Measurements from ENCODE around the gene KICS2.

The KICS2 gene

GRCh38 chr12:64181430-64182291, 40.4 kb downstream of the KICS2 start:
- Histone ChIP-seq H2BK15ac (ENCODE audit: low read depth, poor library complexity, severe bottlenecking) (no peak overlapping the region), H3K18ac (ENCODE audit: low read depth in 1 of 2, low read length in 2 of 2) (peak overlapping the region in 1 of 2 experiments; percentile 9), H4K91ac (ENCODE audit: low read length) (no peak overlapping the region), H3K23ac (ENCODE audit: low read length in 2 of 2) (no peak overlapping the region), H3K4ac (ENCODE audit: low read depth in 1 of 2, low read length in 2 of 2) (no peak overlapping the region), H3K4me3 (ENCODE audit: insufficient read depth in 1 of 2, low read depth in 1 of 2, low read length in 2 of 2) (peak overlapping the region in 1 of 2 experiments; percentile 41), H2AK5ac (ENCODE audit: low read length, severe bottlenecking) (no peak overlapping the region), H2BK120ac (ENCODE audit: low read depth, low read length) (no peak overlapping the region), H3K9me3 (ENCODE audit: control insufficient read depth, low read length) (no peaks in the 10 kb centered on the region), H2AFZ (ENCODE audit: low read depth, low read length) (no peak overlapping the region), H3K9ac (ENCODE audit: low read length) (peak overlapping the region; percentile 90), H2BK5ac (ENCODE audit: low read depth, low read length, poor library complexity, severe bottlenecking) (peak overlapping the region; percentile 49), H3K36me3 (ENCODE audit: control insufficient read depth in 1 of 2, insufficient read depth in 2 of 2, low read depth in 1 of 2, low read length in 2 of 2) (no peaks in the 10 kb centered on the region), H3K14ac (ENCODE audit: low read length in 2 of 2) (no peak overlapping the region), H3K27ac (ENCODE audit: low read length, poor library complexity, severe bottlenecking) (peak overlapping the region; percentile 92), H4K8ac (ENCODE audit: low read length) (no peak overlapping the region), H3K4me2 (ENCODE audit: low read length, poor library complexity, severe bottlenecking) (peak overlapping the region; percentile 34), H3K4me1 (ENCODE audit: control insufficient read depth, insufficient read depth, low read depth, low read length) (peaks cover 3% of the 10 kb centered on the region), H2BK12ac (ENCODE audit: low read length in 2 of 2) (no peak overlapping the region), H3K27me3 (ENCODE audit: control insufficient read depth in 1 of 2, insufficient read depth in 1 of 2, low read length in 2 of 2) (no peaks in the 10 kb centered on the region), H3K79me1 (replicated peaks; ENCODE audit: low read length, poor library complexity, severe bottlenecking) (no peaks in the 10 kb centered on the region)
- DNase-seq: peak; percentile 97
- 27% methylated on average over 3 of the region's 3 CpGs for WGBS

- H4K91ac ChIP-seq (ENCODE audit: low read length): no peak overlapping the region
- H2AFZ ChIP-seq (ENCODE audit: low read depth, low read length): no peak overlapping the region
- H2BK15ac ChIP-seq (ENCODE audit: low read depth, poor library complexity, severe bottlenecking): no peak overlapping the region
- peak overlapping the region; percentile 66 for H2BK5ac ChIP-seq (ENCODE audit: low read depth, low read length, poor library complexity, severe bottlenecking)
- peak overlapping the region in 1 of 2 experiments; percentile 62 for H3K4ac ChIP-seq (ENCODE audit: low read depth in 1 of 2, low read length in 2 of 2)
- H3K23ac ChIP-seq (ENCODE audit: low read length in 2 of 2): no peak overlapping the region
- peak overlapping the region; percentile 69 for H2AK5ac ChIP-seq (ENCODE audit: low read length, severe bottlenecking)
- H3K27ac ChIP-seq (ENCODE audit: low read length, poor library complexity, severe bottlenecking): peak overlapping the region; percentile 92
- 29% methylated on average over 4 of the region's 5 CpGs for WGBS
- no peaks in the 10 kb centered on the region for H3K27me3 ChIP-seq (ENCODE audit: control insufficient read depth in 1 of 2, insufficient read depth in 1 of 2, low read length in 2 of 2)
- no peak overlapping the region for H4K8ac ChIP-seq (ENCODE audit: low read length)
- H3K4me3 ChIP-seq (ENCODE audit: insufficient read depth in 1 of 2, low read depth in 1 of 2, low read length in 2 of 2): peak overlapping the region in 1 of 2 experiments; percentile 20
- H2BK120ac ChIP-seq (ENCODE audit: low read depth, low read length): no peak overlapping the region
- peak overlapping the region; percentile 90 for H3K9ac ChIP-seq (ENCODE audit: low read length)
- H3K9me3 ChIP-seq (ENCODE audit: control insufficient read depth, low read length): no peaks in the 10 kb centered on the region
- peak; percentile 73 for DNase-seq
- no peaks in the 10 kb centered on the region for H3K36me3 ChIP-seq (ENCODE audit: control insufficient read depth in 1 of 2, insufficient read depth in 2 of 2, low read depth in 1 of 2, low read length in 2 of 2)
- H3K4me2 ChIP-seq (ENCODE audit: low read length, poor library complexity, severe bottlenecking): no peak overlapping the region
- H3K4me1 ChIP-seq (ENCODE audit: control insufficient read depth, insufficient read depth, low read depth, low read length): peaks cover 3% of the 10 kb centered on the region
- H3K14ac ChIP-seq (ENCODE audit: low read length in 2 of 2): no peak overlapping the region
- H2BK12ac ChIP-seq (ENCODE audit: low read length in 2 of 2): no peak overlapping the region
- no peak overlapping the region for H3K18ac ChIP-seq (ENCODE audit: low read depth in 1 of 2, low read length in 2 of 2)
- H3K79me1 ChIP-seq (replicated peaks; ENCODE audit: low read length, poor library complexity, severe bottlenecking): no peaks in the 10 kb centered on the region
Measured at GRCh38 chr12:64180951-64181350, 41.1 kb downstream of the KICS2 start.

GRCh38 chr12:64178122-64178521, 44.0 kb downstream of the KICS2 start:
- 0% methylated on average over 1 of the region's 1 CpG for WGBS
- Histone ChIP-seq H3K27me3 (ENCODE audit: control insufficient read depth in 1 of 2, insufficient read depth in 1 of 2, low read length in 2 of 2) (no peaks in the 10 kb centered on the region), H2BK120ac (ENCODE audit: low read depth, low read length) (no peak overlapping the region), H3K4me2 (ENCODE audit: low read length, poor library complexity, severe bottlenecking) (no peak overlapping the region), H3K27ac (ENCODE audit: low read length, poor library complexity, severe bottlenecking) (peak overlapping the region; percentile 52), H4K8ac (ENCODE audit: low read length) (no peak overlapping the region), H2AK5ac (ENCODE audit: low read length, severe bottlenecking) (no peak overlapping the region), H3K18ac (ENCODE audit: low read depth in 1 of 2, low read length in 2 of 2) (no peak overlapping the region), H3K4me1 (ENCODE audit: control insufficient read depth, insufficient read depth, low read depth, low read length) (peaks cover 3% of the 10 kb centered on the region), H2BK5ac (ENCODE audit: low read depth, low read length, poor library complexity, severe bottlenecking) (no peak overlapping the region), H4K91ac (ENCODE audit: low read length) (no peak overlapping the region), H3K4me3 (ENCODE audit: insufficient read depth in 1 of 2, low read depth in 1 of 2, low read length in 2 of 2) (peak overlapping the region in 1 of 2 experiments; percentile 33), H3K36me3 (ENCODE audit: control insufficient read depth in 1 of 2, insufficient read depth in 2 of 2, low read depth in 1 of 2, low read length in 2 of 2) (no peaks in the 10 kb centered on the region), H2BK12ac (ENCODE audit: low read length in 2 of 2) (no peak overlapping the region), H3K9me3 (ENCODE audit: control insufficient read depth, low read length) (no peaks in the 10 kb centered on the region), H2BK15ac (ENCODE audit: low read depth, poor library complexity, severe bottlenecking) (no peak overlapping the region), H3K9ac (ENCODE audit: low read length) (peak overlapping the region; percentile 76), H3K79me1 (replicated peaks; ENCODE audit: low read length, poor library complexity, severe bottlenecking) (no peaks in the 10 kb centered on the region), H3K4ac (ENCODE audit: low read depth in 1 of 2, low read length in 2 of 2) (no peak overlapping the region), H2AFZ (ENCODE audit: low read depth, low read length) (no peak overlapping the region), H3K14ac (ENCODE audit: low read length in 2 of 2) (no peak overlapping the region), H3K23ac (ENCODE audit: low read length in 2 of 2) (no peak overlapping the region)
- peak; percentile 78 for DNase-seq

GRCh38 chr12:64177001-64177400, 45.1 kb downstream of the KICS2 start:
- no peak for DNase-seq
- H2BK5ac ChIP-seq (ENCODE audit: low read depth, low read length, poor library complexity, severe bottlenecking): no peak overlapping the region
- H2AFZ ChIP-seq (ENCODE audit: low read depth, low read length): no peak overlapping the region
- no peak overlapping the region for H3K9ac ChIP-seq (ENCODE audit: low read length)
- no peak overlapping the region for H2BK12ac ChIP-seq (ENCODE audit: low read length in 2 of 2)
- no peak overlapping the region for H3K27ac ChIP-seq (ENCODE audit: low read length, poor library complexity, severe bottlenecking)
- no peaks in the 10 kb centered on the region for H3K27me3 ChIP-seq (ENCODE audit: control insufficient read depth in 1 of 2, insufficient read depth in 1 of 2, low read length in 2 of 2)
- no peak overlapping the region for H3K4me3 ChIP-seq (ENCODE audit: insufficient read depth in 1 of 2, low read depth in 1 of 2, low read length in 2 of 2)
- no peak overlapping the region for H3K23ac ChIP-seq (ENCODE audit: low read length in 2 of 2)
- no peak overlapping the region for H3K14ac ChIP-seq (ENCODE audit: low read length in 2 of 2)
- H2BK120ac ChIP-seq (ENCODE audit: low read depth, low read length): no peak overlapping the region
- H4K8ac ChIP-seq (ENCODE audit: low read length): no peak overlapping the region
- no peak overlapping the region for H3K4me2 ChIP-seq (ENCODE audit: low read length, poor library complexity, severe bottlenecking)
- H3K79me1 ChIP-seq (replicated peaks; ENCODE audit: low read length, poor library complexity, severe bottlenecking): no peaks in the 10 kb centered on the region
- H2AK5ac ChIP-seq (ENCODE audit: low read length, severe bottlenecking): no peak overlapping the region
- H3K9me3 ChIP-seq (ENCODE audit: control insufficient read depth, low read length): no peaks in the 10 kb centered on the region
- H3K36me3 ChIP-seq (ENCODE audit: control insufficient read depth in 1 of 2, insufficient read depth in 2 of 2, low read depth in 1 of 2, low read length in 2 of 2): no peaks in the 10 kb centered on the region
- no peak overlapping the region for H3K18ac ChIP-seq (ENCODE audit: low read depth in 1 of 2, low read length in 2 of 2)
- no peak overlapping the region for H4K91ac ChIP-seq (ENCODE audit: low read length)
- peaks cover 2% of the 10 kb centered on the region for H3K4me1 ChIP-seq (ENCODE audit: control insufficient read depth, insufficient read depth, low read depth, low read length)
- no peak overlapping the region for H2BK15ac ChIP-seq (ENCODE audit: low read depth, poor library complexity, severe bottlenecking)
- WGBS: 77% methylated on average over 7 of the region's 7 CpGs
- H3K4ac ChIP-seq (ENCODE audit: low read depth in 1 of 2, low read length in 2 of 2): no peak overlapping the region

Data from mesenchymal stem cell (in vitro differentiated cells and primary cell).